Neural progenitor cell (in vitro differentiated cells): ENCODE measurements around the gene IGSF8.

Source experiments
- CTCF ChIP-seq: fragments of 200-600 bp; sonication (generic); IDR thresholded peaks from 2 replicates; pipeline ENCODE4 v1.5.1; 2017; ENCODE audit warnings: antibody characterized with exemption, mild to moderate bottlenecking
- EZH2 ChIP-seq: fragments of 200-600 bp; sonication (generic); IDR thresholded peaks from 2 replicates; pipeline ENCODE4 v1.6.1; 2017; ENCODE audit warnings: antibody characterized with exemption, mild to moderate bottlenecking, moderate library complexity
- EZH2phosphoT487 ChIP-seq: fragments of 200-600 bp; sonication (generic); IDR thresholded peaks from 2 replicates; pipeline ENCODE4 v1.6.1; 2017; ENCODE audit warnings: antibody characterized with exemption

- TF ChIP-seq CTCF (no peak), EZH2 (no peak), EZH2phosphoT487 (no peak)
Observed at GRCh38 chr1:160063176-160063575, 35.2 kb downstream of the IGSF8 start.
